ENCODE data around the gene PHGDH. TPM values are rescaled to one million over a fixed set of nuclear protein-coding genes. Genes with fewer than 3 reads are reported as not detected.

The PHGDH gene
- total and polyA plus RNA-seq, 2 of the 13 experiments (the other 11 are each of a cell fraction or from before 2014, with no cell fraction given), result 95.8 to 133 TPM

- TF ChIP-seq FOSL1 (CRISPR knock-in tag; IDR thresholded peaks at IDR 0.05; ENCODE audit: borderline replicate concordance) (no peak), ZNF703 (CRISPR knock-in tag; IDR thresholded peaks at IDR 0.05; ENCODE audit: borderline replicate concordance) (no peak), SPEN (CRISPR knock-in tag; IDR thresholded peaks at IDR 0.05; ENCODE audit: low read depth) (0 out of 2 replicates have a peak, but pooled peaks have one; percentile 45), HIC2 (CRISPR knock-in tag; IDR thresholded peaks at IDR 0.05; ENCODE audit: low read depth) (0 out of 2 replicates have a peak, but pooled peaks have one; percentile 24), ZNF3 (CRISPR knock-in tag; IDR thresholded peaks at IDR 0.05) (no peak), POGZ (CRISPR knock-in tag; IDR thresholded peaks at IDR 0.05) (no peak; the same call in 1 of the 2 replicates), MXD4 (CRISPR knock-in tag; IDR thresholded peaks at IDR 0.05) (no peak), ZNF101 (CRISPR knock-in tag; IDR thresholded peaks at IDR 0.05; ENCODE audit: borderline replicate concordance, low read depth) (no peak), NPAS2 (CRISPR knock-in tag; IDR thresholded peaks at IDR 0.05; ENCODE audit: borderline replicate concordance) (no peak), GABPA (IDR thresholded peaks at IDR 0.05; ENCODE audit: low read depth, low read length) (no peak), GABPA (CRISPR knock-in tag; IDR thresholded peaks at IDR 0.05; ENCODE audit: low read depth) (no peak), IRF2 (CRISPR knock-in tag; IDR thresholded peaks at IDR 0.05) (peak; percentile 28; the same call in 1 of the 2 replicates), AGO1 (IDR thresholded peaks at IDR 0.05; ENCODE audit: low read depth, low read length, poor library complexity, severe bottlenecking) (no peak), NR2F6 (IDR thresholded peaks at IDR 0.05) (no peak), NR2F6 (CRISPR knock-in tag; IDR thresholded peaks at IDR 0.05) (no peak)
- TF ChIP-seq, protein P1, sequence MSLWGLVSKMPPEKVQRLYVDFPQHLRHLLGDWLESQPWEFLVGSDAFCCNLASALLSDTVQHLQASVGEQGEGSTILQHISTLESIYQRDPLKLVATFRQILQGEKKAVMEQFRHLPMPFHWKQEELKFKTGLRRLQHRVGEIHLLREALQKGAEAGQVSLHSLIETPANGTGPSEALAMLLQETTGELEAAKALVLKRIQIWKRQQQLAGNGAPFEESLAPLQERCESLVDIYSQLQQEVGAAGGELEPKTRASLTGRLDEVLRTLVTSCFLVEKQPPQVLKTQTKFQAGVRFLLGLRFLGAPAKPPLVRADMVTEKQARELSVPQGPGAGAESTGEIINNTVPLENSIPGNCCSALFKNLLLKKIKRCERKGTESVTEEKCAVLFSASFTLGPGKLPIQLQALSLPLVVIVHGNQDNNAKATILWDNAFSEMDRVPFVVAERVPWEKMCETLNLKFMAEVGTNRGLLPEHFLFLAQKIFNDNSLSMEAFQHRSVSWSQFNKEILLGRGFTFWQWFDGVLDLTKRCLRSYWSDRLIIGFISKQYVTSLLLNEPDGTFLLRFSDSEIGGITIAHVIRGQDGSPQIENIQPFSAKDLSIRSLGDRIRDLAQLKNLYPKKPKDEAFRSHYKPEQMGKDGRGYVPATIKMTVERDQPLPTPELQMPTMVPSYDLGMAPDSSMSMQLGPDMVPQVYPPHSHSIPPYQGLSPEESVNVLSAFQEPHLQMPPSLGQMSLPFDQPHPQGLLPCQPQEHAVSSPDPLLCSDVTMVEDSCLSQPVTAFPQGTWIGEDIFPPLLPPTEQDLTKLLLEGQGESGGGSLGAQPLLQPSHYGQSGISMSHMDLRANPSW (CRISPR knock-in tag; IDR thresholded peaks at IDR 0.05; ENCODE audit: borderline replicate concordance), result 0 out of 2 replicates have a peak, but pooled peaks have one; percentile 47
- TF ChIP-seq, protein P2, sequence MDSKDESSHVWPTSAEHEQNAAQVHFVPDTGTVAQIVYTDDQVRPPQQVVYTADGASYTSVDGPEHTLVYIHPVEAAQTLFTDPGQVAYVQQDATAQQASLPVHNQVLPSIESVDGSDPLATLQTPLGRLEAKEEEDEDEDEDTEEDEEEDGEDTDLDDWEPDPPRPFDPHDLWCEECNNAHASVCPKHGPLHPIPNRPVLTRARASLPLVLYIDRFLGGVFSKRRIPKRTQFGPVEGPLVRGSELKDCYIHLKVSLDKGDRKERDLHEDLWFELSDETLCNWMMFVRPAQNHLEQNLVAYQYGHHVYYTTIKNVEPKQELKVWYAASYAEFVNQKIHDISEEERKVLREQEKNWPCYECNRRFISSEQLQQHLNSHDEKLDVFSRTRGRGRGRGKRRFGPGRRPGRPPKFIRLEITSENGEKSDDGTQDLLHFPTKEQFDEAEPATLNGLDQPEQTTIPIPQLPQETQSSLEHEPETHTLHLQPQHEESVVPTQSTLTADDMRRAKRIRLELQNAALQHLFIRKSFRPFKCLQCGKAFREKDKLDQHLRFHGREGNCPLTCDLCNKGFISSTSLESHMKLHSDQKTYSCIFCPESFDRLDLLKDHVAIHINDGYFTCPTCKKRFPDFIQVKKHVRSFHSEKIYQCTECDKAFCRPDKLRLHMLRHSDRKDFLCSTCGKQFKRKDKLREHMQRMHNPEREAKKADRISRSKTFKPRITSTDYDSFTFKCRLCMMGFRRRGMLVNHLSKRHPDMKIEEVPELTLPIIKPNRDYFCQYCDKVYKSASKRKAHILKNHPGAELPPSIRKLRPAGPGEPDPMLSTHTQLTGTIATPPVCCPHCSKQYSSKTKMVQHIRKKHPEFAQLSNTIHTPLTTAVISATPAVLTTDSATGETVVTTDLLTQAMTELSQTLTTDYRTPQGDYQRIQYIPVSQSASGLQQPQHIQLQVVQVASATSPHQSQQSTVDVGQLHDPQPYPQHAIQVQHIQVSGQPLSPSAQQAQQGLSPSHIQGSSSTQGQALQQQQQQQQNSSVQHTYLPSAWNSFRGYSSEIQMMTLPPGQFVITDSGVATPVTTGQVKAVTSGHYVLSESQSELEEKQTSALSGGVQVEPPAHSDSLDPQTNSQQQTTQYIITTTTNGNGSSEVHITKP (CRISPR knock-in tag; IDR thresholded peaks at IDR 0.05; ENCODE audit: low read depth), result no peak
- TF ChIP-seq, protein P3, sequence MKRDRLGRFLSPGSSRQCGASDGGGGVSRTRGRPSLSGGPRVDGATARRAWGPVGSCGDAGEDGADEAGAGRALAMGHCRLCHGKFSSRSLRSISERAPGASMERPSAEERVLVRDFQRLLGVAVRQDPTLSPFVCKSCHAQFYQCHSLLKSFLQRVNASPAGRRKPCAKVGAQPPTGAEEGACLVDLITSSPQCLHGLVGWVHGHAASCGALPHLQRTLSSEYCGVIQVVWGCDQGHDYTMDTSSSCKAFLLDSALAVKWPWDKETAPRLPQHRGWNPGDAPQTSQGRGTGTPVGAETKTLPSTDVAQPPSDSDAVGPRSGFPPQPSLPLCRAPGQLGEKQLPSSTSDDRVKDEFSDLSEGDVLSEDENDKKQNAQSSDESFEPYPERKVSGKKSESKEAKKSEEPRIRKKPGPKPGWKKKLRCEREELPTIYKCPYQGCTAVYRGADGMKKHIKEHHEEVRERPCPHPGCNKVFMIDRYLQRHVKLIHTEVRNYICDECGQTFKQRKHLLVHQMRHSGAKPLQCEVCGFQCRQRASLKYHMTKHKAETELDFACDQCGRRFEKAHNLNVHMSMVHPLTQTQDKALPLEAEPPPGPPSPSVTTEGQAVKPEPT (CRISPR knock-in tag; IDR thresholded peaks at IDR 0.05; ENCODE audit: low read depth), result no peak
These were observed 32.3 kb downstream of the PHGDH start (continued) for GRCh38 chr1:119743776-119744597.

All from HepG2 (cell line).